Posterior vena cava (tissue), 2 donors: Measurements from ENCODE around the gene JUP. TPM values are rescaled to one million over a fixed set of nuclear protein-coding genes. Genes with fewer than 3 reads are reported as not detected.
A peak's percentile ranks its signal among the peaks of the same experiment; 100 is the strongest.
"Not testable (repeated sequence)": the region's sequence is repeated elsewhere in the genome, so short reads cannot be mapped to it uniquely, and the experiment has no call there.

ENCODE experiments used
- DNase-seq: peaks from one replicate; pipeline ENCODE4 v3.0.0-alpha.2; 2020; ENCODE audit warnings: low spot score
- intact Hi-C, 2 donors: fragments of 100-400 bp; cut with DNase I; formaldehyde crosslinking; loops; one replicate each; pipeline versions ENCODE4 v1.14.1 to v1.14.2; 2022 to 2023
- long read RNA-seq, 2 donors: library from polyadenylated mRNA; unstranded; transcript quantifications; one replicate each; pipeline ENCODE4 v2.0.0, GENCODE V29; 2020 to 2021
- total RNA-seq, 2 donors: library from RNA; stranded (reverse); fragmentation: NEBNext Ultra II Directional; extraction: Animal tissue kit (Norgen Biotek cat#: 25700); gene quantifications; one replicate each; pipeline ENCODE4 v1.2.1, GENCODE V29; 2021
- donor health status: DM: yes; HTN: yes; CAD: no.
- donor health status: DM: yes; HTN: yes; CAD: no.

JUP gene
- total RNA-seq, result 10 to 100 TPM; 14.6 to 21.2 TPM
- long read RNA-seq, donor 1, partial matches to known transcripts, result 6 of 6 reads
- long read RNA-seq, donor 1, other reads (novel, unspliced or antisense), result 0 of 6 reads
- long read RNA-seq, donor 2, partial matches to known transcripts, result 12 of 12 reads
- long read RNA-seq, donor 2, other reads (novel, unspliced or antisense), result 0 of 12 reads

GRCh38 chr17:41786227-41787020 lies at the start of gene JUP:
JUP (minus strand) TSS chr17:41786711; CDS start chr17:41771854, 14,857 bp downstream.
- peak; percentile 99 for DNase-seq
- intact Hi-C loops, result no loop called here

- peak; percentile 86 for DNase-seq
- intact Hi-C loops, result no loop called here
Measured at GRCh38 chr17:41835800-41836549, 49.5 kb upstream of the JUP start, which contains the start of gene NT5C3B. NT5C3B (minus strand) TSS chr17:41836232; CDS start chr17:41836193, 39 bp downstream.

GRCh38 chr17:41835214-41835799 lies 48.8 kb upstream of the JUP start:
- intact Hi-C loops, result no loop called here
- peak; percentile 20 for DNase-seq

- peak; percentile 57 for DNase-seq
- intact Hi-C loops, result not testable (repeated sequence)
Measured at GRCh38 chr17:41829961-41830360, 43.5 kb upstream of the JUP start.

GRCh38 chr17:41825175-41825845 lies 38.8 kb upstream of the JUP start:
- intact Hi-C loops, result no loop called here
- DNase-seq, result no peak

- intact Hi-C loops, result no loop called here
- no peak for DNase-seq
Measured at GRCh38 chr17:41824086-41824485, 37.6 kb upstream of the JUP start.

- intact Hi-C loops, result no loop called here
- no peak for DNase-seq
Measured at GRCh38 chr17:41823580-41823979, 37.1 kb upstream of the JUP start.

- DNase-seq, result no peak
- intact Hi-C loops, result no loop called here
Measured at GRCh38 chr17:41823141-41823524, 36.6 kb upstream of the JUP start.

GRCh38 chr17:41822216-41823140 lies 36.0 kb upstream of the JUP start:
- no peak for DNase-seq
- intact Hi-C loops, result no loop called here

- intact Hi-C loops, result no loop called here
Measured at GRCh38 chr17:41821776-41822175, 35.3 kb upstream of the JUP start.

GRCh38 chr17:41818024-41818423 lies 31.5 kb upstream of the JUP start:
- intact Hi-C loops, result no loop called here
- DNase-seq, result no peak

More at GRCh38 chr17:41821776-41822175, 35.3 kb upstream of the JUP start:
- DNase-seq, result no peak

- DNase-seq, result no peak
- intact Hi-C loops, result no loop called here
Measured at GRCh38 chr17:41816637-41817320, 30.3 kb upstream of the JUP start.

GRCh38 chr17:41814195-41814594 lies 27.7 kb upstream of the JUP start:
- DNase-seq, result no peak
- intact Hi-C loops, result no loop called here

GRCh38 chr17:41813699-41814124 lies 27.2 kb upstream of the JUP start:
- intact Hi-C loops, result no loop called here

GRCh38 chr17:41813152-41813680 lies 26.7 kb upstream of the JUP start:
- DNase-seq, result no peak
- intact Hi-C loops, result no loop called here

More at GRCh38 chr17:41813699-41814124, 27.2 kb upstream of the JUP start:
- no peak for DNase-seq

- peak; percentile 90 for DNase-seq
- intact Hi-C loops, result no loop called here
Measured at GRCh38 chr17:41812381-41813151, 26.1 kb upstream of the JUP start, which contains the start of gene FKBP10. FKBP10 (plus strand) TSS chr17:41813004; CDS start chr17:41813035, 31 bp downstream.
